Gastroesophageal sphincter (tissue), 4 donors: ENCODE results near the gene ZBED4. TPM values are rescaled to one million over a fixed set of nuclear protein-coding genes. Genes with fewer than 3 reads are reported as not detected.

Experiments
- ATAC-seq: fragments of 150-250 bp; one replicate; pipeline ENCODE4 v1.9.1; 2016; ENCODE audit warnings: mild to moderate bottlenecking, moderate library complexity
- H3K27ac ChIP-seq, 4 donors: fragments of 200-600 bp; sonication (generic) in 3 of 4; 1 replicate in 3 of 4; 2 replicates in 1 of 4; pipeline ENCODE4 v1.5.1; 2016 to 2019
- H3K27me3 ChIP-seq: fragments of 200-600 bp; sonication (generic); one replicate; pipeline ENCODE4 v1.5.1; 2019
- H3K36me3 ChIP-seq, 2 donors: fragments of 200-600 bp; sonication (generic); one replicate each; pipeline ENCODE4 v1.5.1; 2019; ENCODE audit warnings: control low read depth in 1 of 2
- H3K4me1 ChIP-seq, 3 donors: fragments of 200-600 bp; sonication (generic); 1 replicate in 2 of 3; 2 replicates in 1 of 3; pipeline ENCODE4 v1.5.1; 2016 to 2019; ENCODE audit warnings: control low read depth in 2 of 3
- H3K4me3 ChIP-seq, 2 donors: fragments of 200-600 bp; sonication (generic); one replicate each; pipeline ENCODE4 v1.5.1; 2019; ENCODE audit warnings: mild to moderate bottlenecking in 1 of 2, moderate library complexity in 1 of 2
- H3K9me3 ChIP-seq, 3 donors: fragments of 200-600 bp; sonication (generic); one replicate each; pipeline ENCODE4 v1.5.1; 2017 to 2019; ENCODE audit warnings: control low read depth in 2 of 3
- EP300 ChIP-seq: sonication (generic); formaldehyde crosslinking; IDR thresholded peaks from one replicate; pipeline ENCODE4 v1.6.1; 2017; ENCODE audit warnings: antibody characterized with exemption, mild to moderate bottlenecking
- POLR2A ChIP-seq, 2 donors: fragments of 450-650 bp; IDR thresholded peaks; one replicate each; pipeline ENCODE4 v1.6.1; 2017; ENCODE audit warnings: antibody characterized with exemption in 2 of 2, mild to moderate bottlenecking in 2 of 2, moderate library complexity in 1 of 2
- POLR2AphosphoS5 ChIP-seq: sonication (generic); formaldehyde crosslinking; IDR thresholded peaks from one replicate; pipeline ENCODE4 v1.6.1; 2017; ENCODE audit warnings: antibody characterized with exemption
- WGBS, 2 donors: methylation state at CpG; one replicate each; pipeline ENCODE4 v1.1.5; 2018; ENCODE audit warnings: low coverage in 1 of 2; 5-methylcytosine and 5-hydroxymethylcytosine counted together
- total RNA-seq, 4 donors: library from RNA; depleted of rRNA; stranded (reverse); fragments of >200 nt; gene quantifications; one replicate each; pipeline ENCODE4 v1.1.0, GENCODE V29; 2016
- TF ChIP-seq, protein P1 (sequence below), 4 experiments: fragments of 200-600 bp in 2 of 4; fragments of 450-650 bp in 2 of 4; sonication (generic) in 1 of 4; IDR thresholded peaks; one replicate each; pipeline ENCODE4 v1.5.1; 2017 to 2019; ENCODE audit warnings: antibody characterized with exemption in 4 of 4, mild to moderate bottlenecking in 2 of 4, moderate library complexity in 2 of 4

Gene ZBED4
- total RNA-seq, 4 donors from 2014 or later: 6.9 to 12.3 (median 7.1) TPM

DNA sequence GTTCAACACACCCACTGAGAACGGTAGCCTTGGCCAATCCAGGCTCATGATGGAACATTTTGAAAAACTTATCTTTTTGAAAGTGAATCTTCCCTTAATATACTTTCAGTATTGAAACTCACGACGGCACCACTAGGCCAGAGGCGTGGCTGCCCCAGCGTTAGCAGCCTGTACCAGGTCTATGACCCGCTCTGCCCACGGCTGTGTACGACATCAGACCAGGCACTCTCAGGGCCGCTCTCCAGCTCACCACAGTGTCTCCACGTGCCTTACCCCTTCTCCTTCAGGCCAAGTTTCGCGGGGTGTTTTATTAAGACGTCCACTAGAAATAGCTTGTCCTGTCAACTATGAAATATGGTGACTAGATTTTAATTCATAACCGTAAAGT, 33.4 kb downstream of the ZBED4 start:
- no peaks in the 10 kb centered on the region for H3K27me3 ChIP-seq
- 85 to 93% methylated on average over 3 to 8 of the region's 14 CpGs for WGBS, 2 donors

DNA sequence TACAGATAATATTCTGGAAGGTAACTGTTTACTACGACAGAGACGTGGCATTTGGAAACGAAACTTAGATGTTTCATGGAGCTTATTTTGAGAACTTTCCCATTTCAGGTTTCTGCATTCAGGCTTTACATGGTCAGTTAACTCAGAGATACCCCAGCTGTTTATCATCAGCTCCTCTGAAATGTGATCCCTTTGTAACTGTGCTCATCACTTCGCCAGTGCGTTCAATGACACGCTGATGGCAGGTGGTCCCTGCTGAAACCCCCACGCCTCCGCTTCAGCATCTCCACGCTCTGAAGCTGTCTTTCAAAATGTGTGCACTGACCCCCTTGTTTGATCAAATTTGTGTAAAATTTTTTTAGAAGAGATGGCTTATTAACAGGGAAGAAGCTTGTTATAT, 34.1 kb downstream of the ZBED4 start:
- WGBS, 2 donors: 77 to 92% methylated on average over 7 to 9 of the region's 9 CpGs
- Histone ChIP-seq H3K27me3 (no peaks in the 10 kb centered on the region), H3K36me3 (peaks cover 0 to 67% of the 10 kb centered on the region in 2 donors), H3K4me3 (no peak overlapping the region), H3K27ac (no peak overlapping the region), H3K4me1 (no peaks in the 10 kb centered on the region), H3K9me3 (no peaks in the 10 kb centered on the region)
- no peak for ATAC-seq
- TF ChIP-seq POLR2AphosphoS5 (no peak), EP300 (no peak), POLR2A (IDR thresholded peaks at IDR 0.05) (no peak)
- TF ChIP-seq, protein P1, sequence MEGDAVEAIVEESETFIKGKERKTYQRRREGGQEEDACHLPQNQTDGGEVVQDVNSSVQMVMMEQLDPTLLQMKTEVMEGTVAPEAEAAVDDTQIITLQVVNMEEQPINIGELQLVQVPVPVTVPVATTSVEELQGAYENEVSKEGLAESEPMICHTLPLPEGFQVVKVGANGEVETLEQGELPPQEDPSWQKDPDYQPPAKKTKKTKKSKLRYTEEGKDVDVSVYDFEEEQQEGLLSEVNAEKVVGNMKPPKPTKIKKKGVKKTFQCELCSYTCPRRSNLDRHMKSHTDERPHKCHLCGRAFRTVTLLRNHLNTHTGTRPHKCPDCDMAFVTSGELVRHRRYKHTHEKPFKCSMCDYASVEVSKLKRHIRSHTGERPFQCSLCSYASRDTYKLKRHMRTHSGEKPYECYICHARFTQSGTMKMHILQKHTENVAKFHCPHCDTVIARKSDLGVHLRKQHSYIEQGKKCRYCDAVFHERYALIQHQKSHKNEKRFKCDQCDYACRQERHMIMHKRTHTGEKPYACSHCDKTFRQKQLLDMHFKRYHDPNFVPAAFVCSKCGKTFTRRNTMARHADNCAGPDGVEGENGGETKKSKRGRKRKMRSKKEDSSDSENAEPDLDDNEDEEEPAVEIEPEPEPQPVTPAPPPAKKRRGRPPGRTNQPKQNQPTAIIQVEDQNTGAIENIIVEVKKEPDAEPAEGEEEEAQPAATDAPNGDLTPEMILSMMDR (IDR thresholded peaks at IDR 0.05): no peak

More for the DNA sequence above, 33.4 kb downstream of the ZBED4 start:
- Histone ChIP-seq H3K4me3 (no peak overlapping the region), H3K27ac (no peak overlapping the region), H3K9me3 (no peaks in the 10 kb centered on the region), H3K4me1 (no peaks in the 10 kb centered on the region), H3K36me3 (peaks cover 0 to 62% of the 10 kb centered on the region in 2 donors)
- TF ChIP-seq POLR2AphosphoS5: no peak
- no peak for TF ChIP-seq EP300
- TF ChIP-seq, protein P1 (IDR thresholded peaks at IDR 0.05): no peak
- TF ChIP-seq POLR2A (IDR thresholded peaks at IDR 0.05): no peak
- ATAC-seq: no peak

DNA sequence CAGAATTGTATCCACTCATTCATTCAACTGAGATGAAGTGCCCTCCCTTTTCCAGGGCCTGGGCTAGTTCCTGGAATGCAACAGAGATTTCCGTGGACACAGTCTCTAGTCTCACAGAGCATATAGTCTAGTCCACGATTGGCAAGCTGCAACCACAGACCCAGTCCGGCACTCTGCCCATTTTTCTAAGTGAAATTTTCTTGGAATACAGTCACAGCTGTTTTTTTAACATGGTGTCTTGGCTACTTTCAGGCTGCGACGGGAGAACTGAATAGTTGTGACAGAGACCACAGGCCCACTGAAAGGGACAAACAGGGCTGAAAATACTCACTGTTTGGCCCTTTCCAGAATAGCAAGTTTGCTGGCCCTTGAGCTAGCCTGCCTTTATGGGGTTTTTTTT, 35.4 kb downstream of the ZBED4 start:
- ATAC-seq: no peak
- Histone ChIP-seq H3K27me3 (no peaks in the 10 kb centered on the region), H3K36me3 (peaks cover 0 to 62% of the 10 kb centered on the region in 2 donors), H3K4me3 (no peak overlapping the region), H3K4me1 (no peaks in the 10 kb centered on the region), H3K9me3 (no peaks in the 10 kb centered on the region), H3K27ac (no peak overlapping the region)
- TF ChIP-seq EP300 (no peak), POLR2A (IDR thresholded peaks at IDR 0.05) (no peak), POLR2AphosphoS5 (no peak)
- TF ChIP-seq, protein P1 (IDR thresholded peaks at IDR 0.05): no peak
- 81 to 100% methylated on average over 4 to 5 of the region's 5 CpGs for WGBS, 2 donors

DNA sequence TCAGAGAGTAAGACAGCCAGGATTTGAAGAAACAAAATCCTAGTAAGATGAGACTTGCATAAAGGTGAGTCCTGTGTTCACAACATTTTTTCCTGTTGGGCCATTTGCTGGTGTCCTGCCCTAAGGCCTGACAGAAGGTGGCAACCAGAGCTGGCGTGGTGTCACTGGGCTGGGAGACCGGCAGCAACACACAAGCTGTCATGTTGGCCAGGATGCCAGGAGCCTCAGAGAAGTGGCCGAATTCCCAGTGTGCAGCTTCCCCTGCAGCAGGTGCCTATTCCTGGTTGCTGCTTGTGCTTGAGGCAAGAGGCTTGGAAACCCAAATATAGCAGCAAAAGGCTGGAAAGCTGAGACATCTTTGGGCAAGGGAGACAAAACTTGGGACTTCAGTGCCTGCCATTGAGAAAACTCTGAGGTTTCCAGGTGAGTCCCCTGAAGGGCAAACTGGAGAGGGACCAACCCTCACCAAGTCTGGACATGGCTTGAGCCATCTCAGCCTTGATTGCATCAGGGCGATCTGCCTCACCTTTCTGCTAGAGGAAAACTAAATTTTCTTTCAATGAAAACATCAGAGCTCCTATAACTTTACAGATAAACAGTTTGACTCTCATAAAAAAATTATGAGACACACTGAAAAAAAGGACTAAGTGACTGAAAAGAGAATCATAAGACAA, 38.7 kb downstream of the ZBED4 start:
- 67 to 100% methylated on average over 1 of the region's 4 CpGs for WGBS, 2 donors
- no peak overlapping the region for H3K4me3 ChIP-seq
- H3K27me3 ChIP-seq: no peaks in the 10 kb centered on the region
- TF ChIP-seq EP300 (no peak), POLR2A (IDR thresholded peaks at IDR 0.05) (no peak)
- peaks cover 0 to 44% of the 10 kb centered on the region in 2 donors for H3K36me3 ChIP-seq
- ATAC-seq: no peak
- H3K4me1 ChIP-seq: no peaks in the 10 kb centered on the region
- peaks cover 0 to 7% (median 0%) of the 10 kb centered on the region in 3 donors for H3K9me3 ChIP-seq
- H3K27ac ChIP-seq: no peak overlapping the region

DNA sequence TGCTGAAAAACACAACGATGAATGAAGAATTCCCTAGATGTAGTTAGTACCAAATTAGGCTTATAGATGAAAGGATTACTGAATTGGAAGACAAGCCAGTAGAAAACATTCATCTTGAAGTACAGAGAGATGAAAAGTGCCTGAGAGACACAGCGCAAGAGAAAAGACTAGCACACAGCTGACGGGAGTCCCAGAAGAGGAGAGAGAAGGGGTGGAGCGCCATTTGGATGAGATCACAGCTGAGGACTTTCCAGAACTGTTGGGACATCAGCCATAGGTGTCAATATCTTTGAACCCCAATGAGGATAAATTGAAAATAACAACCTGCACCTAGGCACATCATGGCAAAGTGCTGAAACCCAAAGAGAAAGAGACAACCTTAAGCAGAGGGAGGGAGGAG, 39.4 kb downstream of the ZBED4 start:
- Histone ChIP-seq H3K4me1 (no peaks in the 10 kb centered on the region), H3K27me3 (no peaks in the 10 kb centered on the region), H3K27ac (no peak overlapping the region), H3K9me3 (peaks cover 0 to 7% (median 0%) of the 10 kb centered on the region in 3 donors), H3K36me3 (peaks cover 0 to 39% of the 10 kb centered on the region in 2 donors), H3K4me3 (no peak overlapping the region)
- 83 to 84% methylated on average over 4 of the region's 4 CpGs for WGBS, 2 donors
- no peak for ATAC-seq
- TF ChIP-seq EP300: no peak
- no peak for TF ChIP-seq POLR2AphosphoS5
- no peak for TF ChIP-seq POLR2A (IDR thresholded peaks at IDR 0.05)
- TF ChIP-seq, protein P1 (IDR thresholded peaks at IDR 0.05): no peak
